ENCODE measurements around the gene PKD2L1. TPM values are rescaled to one million over a fixed set of nuclear protein-coding genes. Genes with fewer than 3 reads are reported as not detected.
A peak's percentile ranks its signal among the peaks of the same experiment; 100 is the strongest.

The PKD2L1 gene
- total and polyA plus RNA-seq, 9 of the 15 experiments (the other 6 are each of a cell fraction or from before 2014, with no cell fraction given), result not detected

- TF ChIP-seq BRF1 (IDR thresholded peaks at IDR 0.05; ENCODE audit: borderline replicate concordance, extremely low read depth, insufficient read length), result no peak
- TF ChIP-seq ZBTB17 (CRISPR knock-in tag; IDR thresholded peaks at IDR 0.05), result no peak
- peak; percentile 56; the same call in 1 of the 2 replicates for TF ChIP-seq POLR2H (tag; IDR thresholded peaks at IDR 0.05; ENCODE audit: low read depth)
These were observed 40.9 kb upstream of the PKD2L1 start (continued) for GRCh38 chr10:100370714-100371481.

GRCh38 chr10:100368721-100369120 lies 38.7 kb upstream of the PKD2L1 start:
- peaks cover 23 to 28% of the 10 kb centered on the region in 2 experiments for H3K4me1 ChIP-seq (replicated peaks in 1 of 2; ENCODE audit: control insufficient read depth in 2 of 2, insufficient read depth in 2 of 2, low read length in 2 of 2)
- H3K79me2 ChIP-seq (ENCODE audit: control insufficient read depth, insufficient read depth, low read length), result peaks cover 12% of the 10 kb centered on the region
- H2AFZ ChIP-seq (ENCODE audit: low read depth, low read length), result no peak overlapping the region
- ATAC-seq (no peak), DNase-seq (ENCODE audit: extremely low read depth in 1 of 4, low spot score in 3 of 4) (no peak), FAIRE-seq (no peak)
- no peaks in the 10 kb centered on the region for H3K9me3 ChIP-seq (replicated peaks; ENCODE audit: control insufficient read depth, insufficient read depth, low read depth, low read length)
- H3K4me3 ChIP-seq, result no peak overlapping the region
- CTCF ChIA-PET (ENCODE audit: low intra/inter-chr PET ratio), result no interaction called here
- no peaks in the 10 kb centered on the region for H3K9me1 ChIP-seq (ENCODE audit: control insufficient read depth, insufficient read depth, low read length)
- no peak overlapping the region for H3K9ac ChIP-seq (ENCODE audit: insufficient read depth in 1 of 2, low read depth in 2 of 2, low read length in 2 of 2)
- H3K27me3 ChIP-seq (ENCODE audit: control insufficient read depth in 2 of 2, insufficient read depth in 2 of 2, low read length in 2 of 2), result no peaks in the 10 kb centered on the region
- TF ChIP-seq MBD1 (CRISPR knock-in tag; IDR thresholded peaks at IDR 0.05), result no peak
- TF ChIP-seq ZNF121 (CRISPR knock-in tag; conservative IDR thresholded peaks at IDR 0.05), result peak; percentile 63; the same call in 1 of the 2 replicates
- no peak overlapping the region for H3K27ac ChIP-seq (ENCODE audit: extremely low read depth, low read depth, low read length)
- BruUV-seq (replicated peaks), result no TSS peak
- POLR2A ChIA-PET, result interaction anchor here (0.7 kb wide), 1 partner anchor 188 kb away, joined by 3 read pairs; no protein-coding TSS in a partner anchor
- H3K4me2 ChIP-seq (ENCODE audit: insufficient read depth, low read length), result no peak overlapping the region
- H3K36me3 ChIP-seq (ENCODE audit: control insufficient read depth, insufficient read depth, low read length), result peaks cover 6% of the 10 kb centered on the region; the same call in 2 of the 3 replicates
- intact Hi-C loops (cut with micrococcal nuclease) (no loop called here), in situ Hi-C loops (cut with MboI) (no loop called here)
- H4K20me1 ChIP-seq (replicated peaks; ENCODE audit: control insufficient read depth, insufficient read depth, low read length), result no peaks in the 10 kb centered on the region
